ENCODE measurements around the gene FBXO40. TPM values are rescaled to one million over a fixed set of nuclear protein-coding genes. Genes with fewer than 3 reads are reported as not detected.

FBXO40 gene
- total RNA-seq, 1 donor from 2014 or later: not detected

DNA sequence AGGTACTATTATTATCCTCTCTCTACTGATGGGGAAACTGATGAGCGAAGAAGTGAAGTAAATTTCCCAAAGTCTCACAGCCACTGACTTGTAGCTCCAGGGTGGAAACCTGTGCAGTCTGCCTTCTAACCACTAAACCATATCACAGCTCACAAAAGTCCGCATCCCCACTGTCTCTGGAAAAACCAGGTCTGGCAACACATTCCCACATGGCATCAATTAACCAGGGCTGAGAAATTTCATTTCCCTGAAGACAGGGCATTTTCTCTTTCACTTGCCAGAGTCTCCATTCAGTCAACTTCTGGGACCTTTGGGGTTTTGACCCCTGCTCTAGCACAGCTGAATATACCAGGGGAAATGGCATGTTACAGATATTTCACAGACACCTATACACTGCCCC lies 26.5 kb downstream of the FBXO40 start:
- ATAC-seq: no peak

DNA sequence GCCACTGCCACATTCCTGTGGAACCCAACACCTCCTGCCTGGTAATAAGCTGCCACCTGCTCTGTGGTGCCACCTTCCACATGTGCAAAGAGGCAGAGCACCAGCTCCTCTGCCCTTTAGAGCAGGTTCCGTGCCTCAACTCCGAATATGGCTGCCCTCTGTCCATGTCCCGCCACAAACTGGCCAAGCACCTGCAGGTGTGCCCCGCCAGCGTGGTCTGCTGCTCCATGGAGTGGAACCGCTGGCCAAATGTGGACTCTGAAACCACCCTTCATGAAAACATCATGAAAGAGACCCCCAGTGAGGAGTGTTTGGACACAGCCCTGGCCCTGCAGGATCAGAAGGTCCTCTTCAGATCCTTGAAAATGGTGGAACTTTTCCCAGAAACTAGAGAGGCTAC lies 28.3 kb downstream of the FBXO40 start:
- no peak for ATAC-seq

DNA sequence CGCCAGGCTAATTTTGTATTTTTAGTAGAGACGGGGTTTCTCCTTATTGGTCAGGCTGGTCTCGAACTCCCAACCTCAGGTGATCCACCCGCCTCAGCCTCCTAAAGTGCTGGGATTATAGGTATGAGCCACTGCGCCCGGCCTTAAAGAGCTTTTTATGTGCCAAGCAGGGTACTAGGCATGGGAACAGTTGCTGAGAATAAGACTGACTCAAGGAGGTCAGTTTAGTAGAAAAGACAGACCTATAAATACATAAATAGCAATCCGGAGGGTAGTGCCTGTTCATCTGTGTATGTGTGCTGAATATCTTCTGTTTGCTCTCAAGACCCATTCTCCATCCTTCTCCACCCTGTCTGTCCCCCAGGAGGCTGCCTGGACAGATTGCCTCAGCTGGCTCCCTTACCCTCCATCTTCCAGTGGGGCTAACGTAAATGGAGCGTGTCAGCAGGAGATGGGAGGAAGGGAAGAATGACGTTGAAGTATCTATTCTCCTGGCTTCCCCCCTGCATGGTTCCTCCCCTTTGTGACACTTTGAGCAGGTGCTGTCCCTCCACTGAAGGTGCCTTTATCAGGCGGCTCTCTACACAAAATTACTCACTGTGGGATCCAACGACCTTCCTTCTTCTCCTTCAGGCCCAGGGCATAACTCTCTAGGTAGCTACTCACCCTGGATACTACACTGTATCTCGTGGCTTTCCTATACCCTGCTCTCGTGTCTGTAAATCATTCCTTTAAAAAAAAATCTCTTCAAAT lies 31.1 kb downstream of the FBXO40 start:
- no peak for ATAC-seq

DNA sequence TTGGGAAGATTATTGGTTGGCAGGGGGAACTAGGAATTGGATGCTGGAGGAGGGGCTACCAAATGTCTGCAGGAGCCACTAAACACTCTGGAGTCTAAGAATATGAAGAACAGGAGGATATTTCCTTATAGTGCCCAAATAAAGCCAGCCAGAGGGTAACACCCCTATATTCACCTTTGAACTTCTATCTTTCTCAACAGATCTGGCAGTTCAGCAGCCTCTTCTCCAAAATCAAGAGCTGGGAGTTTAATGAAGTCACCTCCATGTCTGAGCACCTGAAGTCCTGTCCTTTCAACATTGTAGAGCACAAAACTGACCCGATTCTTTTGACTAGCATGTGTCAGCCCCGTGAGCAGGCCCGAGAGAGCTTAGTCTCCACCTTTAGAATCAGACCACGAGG lies 33.3 kb downstream of the FBXO40 start:
- no peak for ATAC-seq

DNA sequence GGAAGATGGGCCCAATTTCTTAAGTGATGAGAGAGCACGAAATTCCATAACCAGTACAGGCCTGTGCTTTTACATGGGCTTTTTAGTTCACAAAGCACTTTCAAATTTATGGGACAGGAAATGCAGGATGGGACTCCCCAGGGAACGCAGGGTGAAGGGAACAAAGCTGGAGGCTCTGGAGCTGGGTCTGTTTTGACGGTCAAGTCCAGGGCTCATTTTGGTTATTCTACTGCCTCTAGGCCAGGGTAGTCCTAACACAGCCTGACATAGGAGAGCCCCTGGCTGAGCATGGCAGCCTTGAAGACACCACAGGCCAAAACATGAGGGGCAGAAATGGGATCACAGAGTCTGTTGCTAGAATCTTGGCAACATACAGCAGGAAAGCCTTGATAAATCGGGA lies 34.0 kb downstream of the FBXO40 start:
- no peak for ATAC-seq

DNA sequence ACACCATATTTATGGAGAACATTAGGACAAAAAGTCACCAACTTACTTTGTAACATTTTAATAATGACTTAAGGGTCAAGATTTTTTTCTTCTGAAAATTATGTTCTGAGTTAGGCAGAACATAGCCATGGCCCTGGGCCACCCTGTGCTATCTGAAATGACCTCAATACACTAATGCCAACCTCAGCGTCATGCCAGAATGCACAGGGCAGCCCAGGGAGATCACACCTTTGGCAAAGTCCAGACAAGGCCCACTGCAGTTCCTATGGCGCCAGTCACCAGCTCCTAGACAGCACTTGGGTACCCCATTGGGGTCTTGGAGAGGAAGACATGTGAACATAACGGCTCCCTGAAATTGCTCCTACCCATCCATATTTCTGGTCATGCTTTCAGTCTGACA lies 34.4 kb downstream of the FBXO40 start:
- no peak for ATAC-seq

DNA sequence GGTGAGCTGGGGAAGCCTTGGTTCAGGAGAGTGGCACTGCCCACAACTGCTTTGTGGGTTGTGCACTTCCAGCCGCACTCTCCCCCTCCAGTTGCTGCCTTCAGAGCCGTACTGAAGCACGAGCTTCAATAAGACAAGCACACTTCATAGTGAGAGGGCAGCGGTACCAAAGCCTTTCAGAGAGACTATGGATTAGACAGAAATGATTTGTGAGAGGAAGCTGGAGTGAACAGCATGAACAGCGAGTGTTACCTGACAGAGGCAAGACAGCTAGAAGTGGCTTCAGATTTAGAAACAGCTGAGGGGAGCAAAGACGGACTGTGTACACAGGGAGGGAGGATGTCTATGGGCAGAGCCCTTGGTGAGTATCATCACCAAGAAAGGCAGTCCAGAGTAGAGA lies 36.4 kb downstream of the FBXO40 start:
- ATAC-seq: no peak

DNA sequence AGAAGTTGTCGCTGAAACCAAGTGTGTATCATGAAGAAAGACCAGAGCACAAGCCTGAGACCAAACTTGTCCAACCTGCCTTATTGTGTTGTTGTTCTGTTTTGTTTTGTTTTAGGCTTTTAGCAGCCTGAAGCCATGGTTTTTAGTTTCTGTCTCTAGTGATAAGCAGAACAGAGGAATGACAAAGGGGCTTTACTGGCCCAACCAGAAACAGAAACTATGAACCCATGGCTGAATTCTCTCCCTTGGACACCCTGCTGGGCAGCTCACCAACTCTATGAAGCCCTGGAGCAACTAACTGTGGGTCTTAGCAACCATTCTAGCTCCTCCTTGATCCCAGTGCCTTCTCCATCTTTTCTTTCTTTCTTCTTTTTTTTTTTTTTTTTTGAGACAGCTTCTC lies 37.2 kb downstream of the FBXO40 start:
- ATAC-seq: no peak

DNA sequence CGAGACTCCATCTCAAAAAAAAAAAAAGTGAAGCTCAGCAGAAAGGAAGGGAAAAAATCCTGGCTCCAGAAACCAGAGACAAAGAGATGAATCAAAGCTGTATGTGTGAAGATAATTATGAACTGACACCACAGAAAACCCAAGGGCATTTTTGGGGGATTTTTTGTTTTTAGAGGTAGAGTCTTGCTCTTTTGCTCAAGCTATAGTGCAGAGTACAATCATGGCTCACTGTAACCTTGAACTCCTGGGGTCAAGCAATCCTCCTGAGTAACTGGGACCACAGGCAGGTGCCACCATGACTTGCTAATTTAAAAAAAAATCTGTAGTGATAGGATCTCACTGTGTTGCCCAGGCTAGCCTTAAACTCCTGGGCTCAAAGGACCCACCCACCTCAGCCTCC lies 44.7 kb downstream of the FBXO40 start:
- no peak for ATAC-seq

DNA sequence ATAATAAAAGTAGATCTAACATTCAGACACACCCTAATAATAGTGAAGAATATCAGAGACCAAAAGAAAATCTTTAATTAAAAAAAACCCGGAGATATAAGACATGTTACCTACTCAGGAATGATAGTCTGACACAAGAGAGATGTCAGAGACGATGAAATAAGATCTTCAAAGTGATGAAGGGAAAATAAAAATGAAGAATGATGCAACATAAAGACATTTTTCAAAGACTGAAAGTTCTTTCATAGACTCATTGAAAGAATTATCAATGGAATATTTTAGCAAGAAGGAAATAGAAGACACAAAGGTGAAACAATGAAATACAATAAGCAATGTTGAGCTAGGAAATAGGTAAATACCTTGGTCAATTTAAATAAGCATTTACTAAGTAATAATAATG lies 47.9 kb downstream of the FBXO40 start:
- ATAC-seq: no peak

DNA sequence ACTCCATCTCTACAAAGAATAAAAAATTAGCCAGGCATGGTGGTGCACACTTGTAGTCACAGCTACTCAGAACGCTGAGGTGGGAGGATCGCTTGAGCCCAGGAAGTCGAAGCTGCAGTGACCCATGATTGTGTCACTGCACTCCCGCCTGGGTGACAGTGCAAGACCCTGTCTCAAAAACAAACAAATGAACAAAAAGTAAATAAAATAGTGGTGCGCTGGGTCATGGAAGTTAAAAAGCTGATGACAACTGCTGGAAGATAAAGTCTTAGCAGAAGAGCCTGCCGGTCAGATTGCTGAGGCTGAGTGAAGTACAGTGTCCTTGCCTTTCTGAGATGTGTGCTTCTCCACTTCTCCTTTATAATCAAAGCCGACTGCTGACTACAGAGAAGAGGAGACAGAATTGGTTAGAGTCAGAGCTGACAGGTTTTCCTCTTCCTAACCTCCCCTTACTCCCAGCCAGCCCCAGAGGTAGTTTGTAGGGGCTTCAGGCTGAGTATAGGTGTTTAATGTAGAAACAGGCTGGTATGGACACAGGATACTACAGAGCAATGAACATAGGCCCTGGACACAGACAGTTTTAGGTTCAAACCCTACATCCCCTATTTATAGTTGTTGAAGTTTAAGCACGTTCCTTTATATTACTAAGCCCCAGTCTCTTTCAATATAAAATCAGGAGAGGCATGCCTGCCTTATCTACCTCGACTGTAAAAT lies 49.6 kb downstream of the FBXO40 start:
- ATAC-seq: no peak

DNA sequence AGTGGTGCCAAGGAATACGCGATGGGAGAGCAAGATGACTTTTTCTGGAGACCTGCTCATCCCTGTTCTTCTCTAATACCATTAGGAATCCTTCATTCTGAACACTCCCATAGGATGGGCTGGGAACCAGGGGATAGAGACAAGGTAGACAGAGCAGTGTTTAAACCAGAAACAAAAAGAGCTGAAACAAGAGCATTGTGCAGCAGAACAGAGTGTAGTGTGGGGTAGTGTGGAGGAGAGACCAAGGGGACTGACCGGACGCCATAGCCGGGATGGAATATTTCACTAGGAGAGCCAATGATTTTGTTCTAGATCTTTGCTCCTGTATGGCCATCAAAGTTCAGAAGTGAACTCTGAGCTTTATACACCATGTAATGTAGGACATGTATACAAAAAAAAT lies 51.9 kb downstream of the FBXO40 start:
- no peak for ATAC-seq

DNA sequence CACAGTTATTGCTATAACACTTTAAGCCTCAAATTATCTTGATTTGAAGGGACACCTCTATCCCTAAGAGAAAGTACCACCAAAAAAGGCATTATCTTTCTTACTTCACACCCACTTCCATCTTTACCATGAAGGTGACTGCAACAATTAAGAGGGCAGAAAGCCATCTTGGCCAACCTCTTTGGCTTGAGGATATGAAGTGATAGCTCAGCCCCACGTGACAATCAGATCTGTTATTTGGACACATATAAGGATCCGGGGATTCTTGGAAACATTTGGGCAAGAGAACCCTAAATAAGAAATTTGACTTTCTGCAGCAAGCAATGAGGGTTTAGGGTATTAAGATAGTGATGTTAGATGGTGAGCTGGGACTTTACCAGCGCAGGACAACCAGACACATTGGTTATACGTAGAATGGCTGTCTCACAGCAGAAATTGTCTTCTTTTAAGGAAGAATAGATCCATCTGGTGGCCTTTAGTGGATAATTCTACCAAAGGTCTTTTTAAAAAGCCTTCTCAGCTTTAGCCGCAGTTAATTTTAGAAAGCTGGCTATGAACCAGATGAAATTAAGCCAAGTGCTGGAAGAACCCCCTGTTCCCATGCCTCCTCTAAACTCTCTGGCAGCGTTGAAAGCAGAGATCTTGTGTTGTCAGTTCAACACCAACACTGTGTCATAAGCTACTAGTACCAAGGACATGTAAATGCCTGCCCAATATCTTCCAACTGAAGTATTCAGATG lies 55.2 kb downstream of the FBXO40 start:
- ATAC-seq: peak; percentile 45

DNA sequence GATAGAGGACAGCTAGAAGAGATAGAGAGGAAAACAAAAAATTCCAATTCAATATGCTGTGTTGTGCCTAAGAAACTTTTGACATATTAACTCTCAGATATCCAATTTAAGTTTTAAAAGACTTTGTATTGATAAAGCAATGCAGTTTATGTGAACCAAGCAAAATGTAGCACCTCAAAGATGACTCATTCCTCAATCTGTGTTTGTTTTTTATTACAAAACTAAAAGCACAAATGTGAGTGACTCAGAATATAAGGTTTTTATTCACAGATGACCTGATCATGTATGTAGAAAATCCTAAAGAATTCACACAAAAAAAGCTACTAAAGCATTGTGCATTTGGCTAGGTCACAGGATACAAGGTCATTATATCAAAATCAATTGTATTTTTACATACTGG lies 56.5 kb downstream of the FBXO40 start:
- ATAC-seq: no peak

DNA sequence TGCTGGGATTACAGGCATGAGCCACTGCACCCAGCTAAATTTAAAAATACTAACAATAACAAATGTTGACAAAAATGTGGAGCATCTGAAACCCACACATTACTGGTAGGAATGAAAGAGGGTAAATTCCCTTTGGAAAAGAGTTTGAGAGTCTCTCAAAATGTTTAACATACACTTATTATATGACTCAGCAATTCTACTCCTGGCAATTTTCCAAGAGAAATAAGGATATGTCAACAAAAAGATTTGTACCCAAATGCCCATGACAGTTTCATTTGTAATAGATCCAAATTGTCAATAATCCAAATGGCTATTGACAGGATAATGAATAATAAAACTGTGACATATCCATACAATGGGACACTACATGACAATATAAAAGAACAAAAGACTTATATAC lies 58.5 kb downstream of the FBXO40 start:
- no peak for ATAC-seq

DNA sequence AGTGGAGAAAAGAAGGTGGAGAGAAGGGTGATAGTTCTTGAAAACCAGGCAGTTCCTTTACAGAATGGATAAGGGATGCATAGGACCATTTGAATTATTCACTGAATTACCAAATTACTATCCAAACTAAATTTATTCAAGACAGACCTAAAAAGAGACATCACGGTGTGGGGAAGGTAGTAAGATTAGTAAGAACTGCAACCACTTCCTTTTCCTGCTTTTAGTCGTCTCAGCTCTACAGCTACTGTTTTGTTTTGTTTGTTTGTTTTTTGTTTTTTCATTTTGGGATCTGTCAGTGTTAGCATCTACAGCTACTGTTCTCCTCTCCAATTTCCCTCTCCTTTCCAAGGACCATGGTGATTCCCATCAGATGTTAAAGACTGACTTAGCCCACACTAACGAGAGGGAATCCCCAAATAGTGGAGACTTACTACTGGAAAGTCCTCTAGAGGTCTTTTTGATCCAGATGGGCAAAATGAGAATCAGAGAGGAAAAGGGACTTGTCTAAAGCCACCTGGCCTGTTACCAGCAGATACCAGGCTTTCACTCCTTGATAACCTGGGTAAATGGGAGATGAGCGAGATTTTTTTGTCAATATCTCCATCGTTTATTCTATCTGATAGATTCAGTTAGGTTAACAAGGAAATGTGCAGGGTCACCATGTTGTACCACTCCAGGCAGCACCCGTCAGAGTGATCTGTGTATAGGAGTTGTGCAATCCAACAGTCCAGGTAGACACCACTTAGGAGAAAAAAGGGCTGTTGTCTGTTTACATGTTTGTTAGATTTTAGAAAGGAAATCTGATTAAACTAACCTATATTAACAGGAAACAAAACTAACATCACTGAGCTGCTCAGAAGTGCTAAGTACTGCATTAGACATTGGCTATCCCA lies 61.6 kb downstream of the FBXO40 start:
- ATAC-seq: no peak

DNA sequence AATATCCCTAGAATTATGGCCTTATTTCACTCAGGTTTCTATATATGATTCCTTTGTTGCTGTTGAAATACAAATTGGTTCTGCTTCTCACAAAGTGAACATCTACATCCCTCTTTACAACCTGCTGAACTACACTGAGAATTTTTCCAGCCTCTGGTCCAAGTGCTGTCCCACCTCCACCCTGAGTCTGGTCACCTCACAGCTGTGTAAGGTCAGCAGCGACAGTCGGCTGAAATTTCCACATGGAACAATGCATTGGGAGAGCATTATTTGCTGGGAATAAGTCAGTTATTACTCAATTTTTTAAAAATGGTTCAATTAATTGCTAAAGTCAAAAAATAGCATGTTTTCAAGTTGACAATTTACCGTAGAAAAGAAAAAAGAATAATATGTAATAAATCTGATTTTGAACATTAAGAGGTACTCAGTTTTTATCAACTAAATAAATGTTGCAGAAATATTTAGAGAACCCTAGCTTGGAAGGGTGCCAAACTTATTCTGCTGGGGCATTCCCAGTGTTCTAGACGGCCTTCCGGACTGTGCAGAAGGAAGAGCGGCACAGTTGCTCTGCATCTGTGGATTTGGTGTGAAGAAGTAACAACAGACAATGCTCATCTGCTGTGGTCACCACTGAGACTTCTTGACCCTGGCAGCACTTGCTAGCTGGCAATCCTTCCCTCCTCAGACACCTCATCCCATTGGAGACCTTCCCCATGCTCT lies 65.7 kb downstream of the FBXO40 start:
- ATAC-seq: no peak

DNA sequence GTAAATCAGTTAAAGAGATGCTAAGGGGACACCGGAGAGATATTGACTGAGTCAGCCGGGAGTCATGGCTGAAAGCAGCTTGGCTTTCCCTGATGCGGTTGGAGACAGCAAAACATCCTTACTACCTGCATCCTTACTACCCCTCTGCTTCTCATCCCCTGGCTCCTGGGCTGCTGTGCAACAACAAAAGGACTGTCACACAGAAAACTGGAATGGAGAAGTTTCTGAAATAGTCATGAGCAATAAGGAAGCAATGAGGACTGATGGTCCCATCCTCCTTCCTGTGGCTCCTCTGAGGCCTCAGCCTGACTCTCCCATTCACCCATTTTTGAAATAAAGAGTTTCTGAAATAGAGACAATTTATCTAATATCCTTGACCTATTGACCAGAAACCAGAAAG lies 66.4 kb downstream of the FBXO40 start:
- no peak for ATAC-seq

DNA sequence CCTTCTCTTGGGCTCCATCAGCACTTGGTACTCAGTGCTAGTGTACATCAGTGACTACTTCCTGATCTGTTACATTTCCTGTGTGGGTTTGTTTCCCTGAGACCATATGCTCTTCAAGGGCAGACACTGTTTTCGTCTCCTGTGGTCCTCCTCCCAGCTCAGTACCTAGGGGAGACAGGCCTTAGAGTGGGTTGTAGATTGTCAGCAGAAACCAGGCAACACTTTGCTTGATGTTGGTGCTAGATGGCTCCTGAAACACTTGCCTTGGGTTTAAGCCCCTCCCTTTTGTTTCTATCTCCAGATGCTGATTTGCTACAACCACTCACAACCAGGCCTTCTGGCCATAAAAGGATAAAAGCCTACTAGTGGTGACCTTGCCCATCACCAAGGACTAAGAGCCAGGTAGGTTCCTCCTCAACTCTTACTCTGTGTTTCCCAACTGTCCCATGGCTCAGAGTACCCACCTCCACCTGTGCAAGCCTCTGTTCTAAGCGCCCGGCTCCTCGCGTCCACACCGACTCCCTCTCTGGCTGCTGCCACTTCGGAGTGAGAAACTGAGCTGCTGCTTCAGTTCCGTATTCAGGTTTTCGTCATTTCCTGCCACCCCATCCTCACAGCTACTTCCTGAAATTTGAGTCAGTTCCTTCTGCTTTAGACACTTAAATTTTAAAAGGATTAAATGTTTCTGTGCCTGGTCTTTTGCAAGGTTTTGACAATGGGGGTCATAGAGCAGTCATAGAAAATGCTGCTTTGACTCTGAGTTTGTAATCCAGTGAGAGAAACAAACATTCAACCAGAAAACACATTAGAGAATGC lies 67.4 kb downstream of the FBXO40 start, which contains the start of gene HCLS1:
Gene HCLS1 (minus strand): TSS at position 548 of the 816 bp plus-strand sequence. CDS start 2,556 bp downstream, outside the sequence.
- peak; percentile 53 for ATAC-seq

DNA sequence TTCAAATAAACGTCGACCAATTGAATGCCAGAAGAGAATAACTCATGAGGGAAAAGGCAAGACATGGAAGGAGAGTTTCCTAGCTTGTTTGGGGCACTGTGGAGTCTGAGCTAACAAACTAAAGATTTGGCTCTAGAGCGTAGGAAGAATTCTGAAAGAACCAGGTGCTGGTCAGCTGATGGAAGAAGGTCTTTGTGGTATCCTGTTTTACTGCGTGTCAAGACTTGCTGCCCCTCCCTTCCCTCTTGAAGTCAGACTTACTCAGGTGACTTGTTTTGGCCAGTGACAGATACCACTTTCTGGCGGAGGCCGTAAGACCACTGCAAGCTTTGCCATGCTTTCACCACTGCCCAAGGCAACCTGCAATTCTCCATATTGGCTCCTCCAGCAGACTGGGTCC lies 68.2 kb downstream of the FBXO40 start:
- ATAC-seq: peak; percentile 25

DNA sequence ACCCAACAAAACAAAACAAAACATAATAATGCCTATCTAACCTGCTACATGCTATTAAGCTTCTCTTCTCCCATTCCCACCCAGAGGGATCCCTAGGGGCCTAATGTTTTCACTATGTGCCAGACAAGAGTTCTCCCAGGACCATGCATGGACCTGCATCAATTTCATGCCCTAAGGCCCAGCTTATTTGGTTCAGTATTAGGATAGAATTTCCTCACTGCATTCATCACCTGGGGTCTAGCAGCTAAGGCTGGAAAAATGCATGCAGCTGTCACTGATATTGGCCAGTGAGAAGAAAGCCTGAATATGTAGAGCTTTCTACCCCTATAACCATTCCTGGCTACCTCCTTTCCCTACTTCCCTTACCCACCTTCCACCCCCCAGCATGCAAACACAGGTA lies 69.6 kb downstream of the FBXO40 start:
- no peak for ATAC-seq

All from esophagus mucosa (tissue), 1 donor.